Measurements from ENCODE around the gene TBC1D23. TPM values are rescaled to one million over a fixed set of nuclear protein-coding genes. Genes with fewer than 3 reads are reported as not detected.
"Not testable (repeated sequence)": the region's sequence is repeated elsewhere in the genome, so short reads cannot be mapped to it uniquely, and the experiment has no call there.

The TBC1D23 gene
- total RNA-seq, 1 experiment from 2014 or later, result 32.4 TPM

GRCh38 chr3:100319951-100320350 is 59.2 kb downstream of the TBC1D23 start:
- BruUV-seq (replicated peaks), result no TSS peak
- Histone ChIP-seq H3K4me3 (ENCODE audit: low read depth, low read length, poor library complexity, severe bottlenecking) (no peak overlapping the region), H3K9me3 (ENCODE audit: low read depth, low read length, poor library complexity, severe bottlenecking) (no peaks in the 10 kb centered on the region), H3K27ac (ENCODE audit: low read depth, low read length, poor library complexity, severe bottlenecking) (no peak overlapping the region), H3K36me3 (ENCODE audit: insufficient read depth, low read length, poor library complexity, severe bottlenecking) (no peaks in the 10 kb centered on the region), H3K4me1 (ENCODE audit: insufficient read depth, low read length, poor library complexity, severe bottlenecking) (no peaks in the 10 kb centered on the region), H3K27me3 (replicated peaks; ENCODE audit: insufficient read depth, low read depth, low read length, poor library complexity) (no peaks in the 10 kb centered on the region)
- ChIA-PET CTCF (no interaction called here), POLR2A (ENCODE audit: low non-redundant PET) (no interaction called here)
- DNase-seq (ENCODE audit: low spot score), result no peak
- TF ChIP-seq CTCF (conservative IDR thresholded peaks at IDR 0.05; ENCODE audit: low read depth, low read length) (no peak), EZH2 (IDR thresholded peaks at IDR 0.05; ENCODE audit: borderline replicate concordance, low read depth, low read length, poor library complexity, severe bottlenecking) (no peak)
- intact Hi-C loops (cut with micrococcal nuclease; ENCODE audit: unreplicated experiment), result loop anchor here (5.0 to 10.0 kb wide), 2 partner anchors 145 to 877 kb away; no protein-coding TSS in a partner anchor

GRCh38 chr3:100324044-100324443 is 63.3 kb downstream of the TBC1D23 start:
- TF ChIP-seq CTCF (conservative IDR thresholded peaks at IDR 0.05; ENCODE audit: low read depth, low read length) (no peak), EZH2 (IDR thresholded peaks at IDR 0.05; ENCODE audit: borderline replicate concordance, low read depth, low read length, poor library complexity, severe bottlenecking) (no peak)
- H3K27ac ChIP-seq (ENCODE audit: low read depth, low read length, poor library complexity, severe bottlenecking), result no peak overlapping the region
- no peaks in the 10 kb centered on the region for H3K27me3 ChIP-seq (replicated peaks; ENCODE audit: insufficient read depth, low read depth, low read length, poor library complexity)
- BruUV-seq (replicated peaks), result TSS peak; percentile 23
- no peak for DNase-seq (ENCODE audit: low spot score)
- ChIA-PET POLR2A (ENCODE audit: low non-redundant PET) (no interaction called here), CTCF (no interaction called here)
- H3K9me3 ChIP-seq (ENCODE audit: low read depth, low read length, poor library complexity, severe bottlenecking), result no peaks in the 10 kb centered on the region
- no peak overlapping the region for H3K4me3 ChIP-seq (ENCODE audit: low read depth, low read length, poor library complexity, severe bottlenecking)
- H3K36me3 ChIP-seq (ENCODE audit: insufficient read depth, low read length, poor library complexity, severe bottlenecking), result no peaks in the 10 kb centered on the region
- H3K4me1 ChIP-seq (ENCODE audit: insufficient read depth, low read length, poor library complexity, severe bottlenecking), result no peaks in the 10 kb centered on the region
- intact Hi-C loops (cut with micrococcal nuclease; ENCODE audit: unreplicated experiment), result no loop called here

- no TSS peak for BruUV-seq (replicated peaks)
- H3K9me3 ChIP-seq (ENCODE audit: low read depth, low read length, poor library complexity, severe bottlenecking), result no peaks in the 10 kb centered on the region
- H3K27me3 ChIP-seq (replicated peaks; ENCODE audit: insufficient read depth, low read depth, low read length, poor library complexity), result no peaks in the 10 kb centered on the region
- intact Hi-C loops (cut with micrococcal nuclease; ENCODE audit: unreplicated experiment), result no loop called here
- H3K4me3 ChIP-seq (ENCODE audit: low read depth, low read length, poor library complexity, severe bottlenecking), result no peak overlapping the region
- H3K36me3 ChIP-seq (ENCODE audit: insufficient read depth, low read length, poor library complexity, severe bottlenecking), result no peaks in the 10 kb centered on the region
- ChIA-PET CTCF (no interaction called here), POLR2A (ENCODE audit: low non-redundant PET) (no interaction called here)
- DNase-seq (ENCODE audit: low spot score), result no peak
- H3K4me1 ChIP-seq (ENCODE audit: insufficient read depth, low read length, poor library complexity, severe bottlenecking), result no peaks in the 10 kb centered on the region
- TF ChIP-seq CTCF (conservative IDR thresholded peaks at IDR 0.05; ENCODE audit: low read depth, low read length) (no peak), EZH2 (IDR thresholded peaks at IDR 0.05; ENCODE audit: borderline replicate concordance, low read depth, low read length, poor library complexity, severe bottlenecking) (no peak)
- H3K27ac ChIP-seq (ENCODE audit: low read depth, low read length, poor library complexity, severe bottlenecking), result no peak overlapping the region
These were observed 65.0 kb downstream of the TBC1D23 start for GRCh38 chr3:100325827-100326226.

- H3K4me3 ChIP-seq (ENCODE audit: low read depth, low read length, poor library complexity, severe bottlenecking); H3K36me3 ChIP-seq (ENCODE audit: insufficient read depth, low read length, poor library complexity, severe bottlenecking); H3K4me1 ChIP-seq (ENCODE audit: insufficient read depth, low read length, poor library complexity, severe bottlenecking); intact Hi-C loops (cut with micrococcal nuclease; ENCODE audit: unreplicated experiment); H3K9me3 ChIP-seq (ENCODE audit: low read depth, low read length, poor library complexity, severe bottlenecking); BruUV-seq (replicated peaks); CTCF ChIA-PET; DNase-seq (ENCODE audit: low spot score); POLR2A ChIA-PET (ENCODE audit: low non-redundant PET); H3K27me3 ChIP-seq (replicated peaks; ENCODE audit: insufficient read depth, low read depth, low read length, poor library complexity); H3K27ac ChIP-seq (ENCODE audit: low read depth, low read length, poor library complexity, severe bottlenecking): not testable (repeated sequence)
These were observed 66.6 kb downstream of the TBC1D23 start for GRCh38 chr3:100327377-100327776.

Measured in A673 (cell line).